OCI-LY3 (cell line): ENCODE data around the gene OGFOD2.

ENCODE experiments used
- EZH2phosphoT487 ChIP-seq: fragments of 200-600 bp; shearing (Covaris generic); IDR thresholded peaks from 2 replicates; pipeline ENCODE4 v1.6.1; 2018; ENCODE audit warnings: antibody characterized with exemption, mixed run types, low read depth
- TF ChIP-seq, protein P1 (sequence below): fragments of 200-600, 300-600 bp; sonication (generic); IDR thresholded peaks from 2 replicates; pipeline ENCODE4 v1.5.1; 2014; ENCODE audit warnings: antibody characterized with exemption, low read length, low read depth

DNA sequence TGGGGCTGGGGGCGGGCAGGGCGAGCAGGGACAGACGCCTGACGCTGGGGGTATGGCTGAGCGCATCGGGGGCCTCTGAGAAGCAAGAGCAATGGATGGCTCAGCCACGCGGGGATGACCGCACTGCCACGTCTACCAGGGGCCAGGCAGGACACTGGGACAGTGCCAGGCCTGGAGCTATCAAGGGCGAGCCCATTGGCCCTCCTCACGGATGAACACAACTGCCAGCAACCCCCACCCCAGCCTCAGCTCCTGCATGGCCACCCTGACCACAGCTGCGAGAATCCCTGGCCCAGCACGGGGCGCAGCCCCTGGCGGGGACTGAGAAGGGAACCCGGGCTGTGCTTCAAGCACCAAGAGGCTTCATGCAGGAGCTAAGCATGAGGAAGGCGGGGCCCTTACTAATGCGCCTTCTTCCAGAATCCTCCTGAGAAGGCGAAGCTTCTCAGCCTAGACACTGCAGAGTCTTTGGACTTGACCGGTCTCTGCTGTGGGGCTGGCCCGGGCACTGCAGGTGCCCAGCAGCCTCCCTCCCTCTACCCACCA, 14.9 kb downstream of the OGFOD2 start:
- TF ChIP-seq, protein P1, sequence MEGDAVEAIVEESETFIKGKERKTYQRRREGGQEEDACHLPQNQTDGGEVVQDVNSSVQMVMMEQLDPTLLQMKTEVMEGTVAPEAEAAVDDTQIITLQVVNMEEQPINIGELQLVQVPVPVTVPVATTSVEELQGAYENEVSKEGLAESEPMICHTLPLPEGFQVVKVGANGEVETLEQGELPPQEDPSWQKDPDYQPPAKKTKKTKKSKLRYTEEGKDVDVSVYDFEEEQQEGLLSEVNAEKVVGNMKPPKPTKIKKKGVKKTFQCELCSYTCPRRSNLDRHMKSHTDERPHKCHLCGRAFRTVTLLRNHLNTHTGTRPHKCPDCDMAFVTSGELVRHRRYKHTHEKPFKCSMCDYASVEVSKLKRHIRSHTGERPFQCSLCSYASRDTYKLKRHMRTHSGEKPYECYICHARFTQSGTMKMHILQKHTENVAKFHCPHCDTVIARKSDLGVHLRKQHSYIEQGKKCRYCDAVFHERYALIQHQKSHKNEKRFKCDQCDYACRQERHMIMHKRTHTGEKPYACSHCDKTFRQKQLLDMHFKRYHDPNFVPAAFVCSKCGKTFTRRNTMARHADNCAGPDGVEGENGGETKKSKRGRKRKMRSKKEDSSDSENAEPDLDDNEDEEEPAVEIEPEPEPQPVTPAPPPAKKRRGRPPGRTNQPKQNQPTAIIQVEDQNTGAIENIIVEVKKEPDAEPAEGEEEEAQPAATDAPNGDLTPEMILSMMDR, result no peak
- TF ChIP-seq EZH2phosphoT487, result no peak
